K562 (cell line): ENCODE measurements around the gene RBM3. TPM values are rescaled to one million over a fixed set of nuclear protein-coding genes. Genes with fewer than 3 reads are reported as not detected.

Experiments
- CSDE1 ChIP-seq, 2 experiments: fragments of 450-650 bp; IDR thresholded peaks; 2 replicates each; pipeline ENCODE4 v1.6.1; 2016; ENCODE audit warnings: mild to moderate bottlenecking in 1 of 2
- E2F5 ChIP-seq: sonication (generic); formaldehyde crosslinking; IDR thresholded peaks from 2 replicates; pipeline ENCODE4 v1.8.0; 2022; ENCODE audit warnings: mild to moderate bottlenecking, missing genetic modification reagents
- EP400 ChIP-seq: fragments of 450-650 bp; IDR thresholded peaks from 2 replicates; pipeline ENCODE4 v1.6.1; 2017; ENCODE audit warnings: antibody characterized with exemption, mild to moderate bottlenecking, moderate library complexity
- ERF ChIP-seq: fragments of 450-650 bp; formaldehyde crosslinking; IDR thresholded peaks from 2 replicates; pipeline ENCODE4 v1.4.0; 2020; ENCODE audit warnings: mild to moderate bottlenecking, mixed read lengths
- ESRRA ChIP-seq: fragments of 450-650 bp; IDR thresholded peaks from 2 replicates; pipeline ENCODE4 v1.6.1; 2014; ENCODE audit warnings: low read depth, mild to moderate bottlenecking, moderate library complexity, borderline replicate concordance
- FOXK2 ChIP-seq, 2 experiments: fragments of 450-650 bp; IDR thresholded peaks in 1 of 2; conservative IDR thresholded peaks in 1 of 2; 2 replicates each; pipeline ENCODE4 v1.6.1; 2016; ENCODE audit warnings: low read depth in 2 of 2, mild to moderate bottlenecking in 1 of 2
- MNT ChIP-seq, 2 experiments: fragments of 450-650 bp; conservative IDR thresholded peaks; 2 replicates each; pipeline ENCODE4 v1.6.1; 2017; ENCODE audit warnings: mild to moderate bottlenecking in 2 of 2, moderate library complexity in 2 of 2
- PHF8 ChIP-seq: fragments of 200-600 bp; sonication (generic); IDR thresholded peaks from 2 replicates; pipeline ENCODE4 v1.6.1; 2012; ENCODE audit warnings: mixed run types, mild to moderate bottlenecking, inconsistent platforms, low read length, moderate library complexity, borderline replicate concordance
- RBFOX2 ChIP-seq: fragments of 200-400 bp; formaldehyde crosslinking; IDR thresholded peaks from 2 replicates; pipeline ENCODE4 v1.6.1; 2017; ENCODE audit warnings: low read depth, mild to moderate bottlenecking, low read length, moderate library complexity
- RBM25 ChIP-seq: fragments of 200-400 bp; formaldehyde crosslinking; IDR thresholded peaks from 2 replicates; pipeline ENCODE4 v1.6.1; 2018; ENCODE audit warnings: low read length, low read depth, moderate library complexity; ENCODE audit not compliant: severe bottlenecking
- RBM39 ChIP-seq: fragments of 200-400 bp; formaldehyde crosslinking; optimal IDR thresholded peaks from 2 replicates; pipeline ENCODE3; 2018; ENCODE audit warnings: low read depth, low read length
- SIN3A ChIP-seq, 2 experiments: fragments of 150-350 bp in 1 of 2; IDR thresholded peaks; 2 replicates each; pipeline ENCODE4 v1.6.1; 2011 to 2016; ENCODE audit warnings: borderline replicate concordance in 2 of 2, low read depth in 2 of 2, low read length in 2 of 2, mild to moderate bottlenecking in 2 of 2, moderate library complexity in 2 of 2; ENCODE audit not compliant: control insufficient read depth in 1 of 2
- SMARCA5 ChIP-seq: fragments of 450-650 bp; IDR thresholded peaks from 2 replicates; pipeline ENCODE4 v1.6.1; 2016
- TBP ChIP-seq: optimal IDR thresholded peaks from 2 replicates; pipeline ENCODE3; 2011; ENCODE audit warnings: low read depth, low read length, improper control_type of control experiment
- TEAD1 ChIP-seq, 2 experiments: fragments of 450-650 bp in 1 of 2; sonication (generic) in 1 of 2; formaldehyde crosslinking; IDR thresholded peaks; 2 replicates each; pipeline versions ENCODE4 v1.4.0 to v1.8.0; 2020 to 2022; ENCODE audit warnings: mild to moderate bottlenecking in 2 of 2, missing genetic modification reagents in 1 of 2
- TEAD4 ChIP-seq, 2 experiments: sonication (generic) in 1 of 2; formaldehyde crosslinking in 1 of 2; IDR thresholded peaks; 2 replicates each; pipeline versions ENCODE4 v1.6.1 to v1.8.0; 2012 to 2022; ENCODE audit warnings: borderline replicate concordance in 1 of 2, inconsistent platforms in 1 of 2, low read length in 1 of 2, mild to moderate bottlenecking in 1 of 2, missing genetic modification reagents in 1 of 2
- XRCC4 ChIP-seq: IDR thresholded peaks from one replicate; pipeline ENCODE4 v1.6.1; 2011; ENCODE audit not compliant: insufficient read depth, insufficient read length; ENCODE audit errors: extremely low read depth
- ZMIZ1 ChIP-seq, 2 experiments: fragments of 150-350 bp in 1 of 2; IDR thresholded peaks; 2 replicates each; pipeline ENCODE4 v1.6.1; 2012 to 2016; ENCODE audit warnings: low read depth in 2 of 2, low read length in 2 of 2, mild to moderate bottlenecking in 1 of 2, moderate library complexity in 1 of 2
- polyA plus RNA-seq, 8 experiments: library from polyadenylated mRNA; depleted of rRNA in 4 of 8; stranded (reverse) in 5 of 8; unstranded in 3 of 8; fragments of >200 nt; fragmentation: Nextera tagmentation in 2 of 8; fragmentation: Illumina TruSeq in 1 of 8; extraction: Ambion mirVana in 2 of 8; extraction: Trizol in 1 of 8; gene quantifications; 2 replicates each; pipeline versions ENCODE4 v1.2.1 to v1.2.3, GENCODE V29; 2011 to 2014; ENCODE audit warnings: inconsistent platforms in 1 of 8, missing spikeins in 1 of 8
- total RNA-seq, 7 experiments: library from RNA; depleted of rRNA in 6 of 7; stranded (reverse); fragments of >200 nt in 6 of 7; fragmentation: Illumina TruSeq in 2 of 7; extraction: Trizol in 2 of 7; gene quantifications; 2 replicates each; pipeline versions ENCODE4 v1.2.1 to v1.2.3, GENCODE V29; 2011 to 2021; ENCODE audit warnings: low replicate concordance in 1 of 7

Gene RBM3
- total and polyA plus RNA-seq, 9 of the 15 experiments (the other 6 are each of a cell fraction or from before 2014, with no cell fraction given), result 70.3 to 272 (median 209) TPM

GRCh38 chrX:48597353-48598264 lies 23.3 kb downstream of the RBM3 start, which contains the start of gene WDR13 (continued):
- TF ChIP-seq ESRRA (peak; percentile 12; the same call in 1 of the 2 replicates), FOXK2 (conservative IDR thresholded peaks at IDR 0.05 in 1 of 2, IDR thresholded peaks at IDR 0.05 in 1 of 2; ENCODE audit: low read depth in 2 of 2) (peak; percentile 54 to 69; a peak in 2 of 4 replicates), CSDE1 (IDR thresholded peaks at IDR 0.05) (peak in 1 of 2 experiments; percentile 88; a peak in 2 of 4 replicates), XRCC4 (no peak), TBP (peak; percentile 42), SIN3A (IDR thresholded peaks at IDR 0.05; ENCODE audit: borderline replicate concordance in 2 of 2, control insufficient read depth in 1 of 2, low read depth in 2 of 2, low read length in 2 of 2) (peak; percentile 47 to 80; a peak in 2 of 4 replicates), ERF (CRISPR knock-in tag) (peak; percentile 73; the same call in 1 of the 2 replicates), SMARCA5 (peak; percentile 83), TEAD4 (IDR thresholded peaks at IDR 0.05; ENCODE audit: low read length) (0 out of 2 replicates have a peak, but pooled peaks have one; percentile 32), TEAD4 (CRISPR knock-in tag; IDR thresholded peaks at IDR 0.05; ENCODE audit: borderline replicate concordance) (no peak), RBFOX2 (peak; percentile 93), RBM25 (no peak), E2F5 (no peak), TEAD1 (CRISPR knock-in tag; IDR thresholded peaks at IDR 0.05) (peak in 1 of 2 experiments; percentile 88; a peak in 2 of 4 replicates), RBM39 (no peak), EP400 (peak; percentile 87), ZMIZ1 (IDR thresholded peaks at IDR 0.05; ENCODE audit: low read depth in 2 of 2, low read length in 2 of 2) (peak in 1 of 2 experiments; percentile 90; a peak in 2 of 4 replicates), MNT (conservative IDR thresholded peaks at IDR 0.05) (peak; percentile 63 to 74), PHF8 (peak; percentile 71; the same call in 1 of the 2 replicates)
